Activated naive CD4-positive, alpha-beta T cell treated with Interleukin-2 at 50 U/mL for 16 hours (primary cell): Measurements from ENCODE around the gene SKI.
"Not testable (repeated sequence)": the region's sequence is repeated elsewhere in the genome, so short reads cannot be mapped to it uniquely, and the experiment has no call there.

Source experiments
- DNase-seq: peaks from one replicate; pipeline ENCODE4 v3.0.0-alpha.2; 2020

SKI gene

DNA sequence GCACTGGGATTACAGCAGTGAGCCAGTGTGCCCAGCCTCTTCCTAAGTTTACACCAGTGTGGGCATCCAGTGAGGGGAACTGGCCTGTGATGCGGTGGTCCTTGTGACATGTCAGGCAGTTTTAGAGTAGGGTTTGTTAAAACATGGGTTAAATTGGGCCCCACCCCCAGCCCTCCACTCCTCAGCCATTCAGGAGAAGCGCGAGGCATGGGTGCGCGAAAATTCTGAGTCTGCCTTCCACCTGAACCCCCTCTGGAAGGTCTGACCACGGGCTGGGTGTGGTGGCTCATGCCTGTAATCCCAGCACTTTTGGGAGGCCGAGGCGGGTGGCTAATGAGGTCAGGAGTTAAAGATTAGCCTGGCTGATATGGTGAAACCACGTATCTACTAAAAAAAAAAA lies 51.7 kb downstream of the SKI start:
- no peak for DNase-seq

DNA sequence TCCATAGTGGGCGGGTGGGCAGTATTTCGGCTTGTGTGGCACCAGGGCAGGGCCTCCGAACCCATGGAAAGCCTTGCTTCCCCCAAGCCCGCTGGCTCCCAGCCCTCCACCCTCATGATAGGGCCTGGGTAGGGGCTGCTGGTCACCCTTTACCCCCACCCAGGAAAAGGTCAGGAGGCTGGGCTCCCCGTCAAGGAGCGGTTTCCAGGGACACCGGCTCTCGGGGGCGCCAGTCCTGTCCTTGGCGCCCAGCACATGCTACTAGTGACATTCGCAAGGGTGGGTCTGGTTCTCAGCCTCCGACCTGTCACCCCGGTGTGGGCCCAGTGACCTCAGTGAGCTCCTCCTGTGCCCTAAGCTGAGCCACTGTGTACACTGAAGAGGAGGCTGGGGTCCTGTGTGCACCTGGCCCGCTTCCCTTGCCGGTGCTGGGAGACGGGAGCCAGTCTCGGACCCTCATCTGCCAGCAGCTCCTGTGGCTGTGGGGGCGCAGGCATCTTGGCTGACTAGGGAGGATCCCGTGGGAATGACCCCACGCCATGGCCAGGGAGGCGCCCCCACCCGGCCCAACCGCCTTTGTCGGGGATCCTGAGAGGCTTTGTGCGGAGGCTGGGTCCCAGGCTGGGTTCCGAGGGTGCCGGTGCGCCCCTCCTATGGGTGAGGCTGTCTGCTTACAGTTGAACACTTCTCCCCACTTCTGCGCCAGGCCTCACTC lies 54.6 kb downstream of the SKI start:
- DNase-seq = no peak

GRCh38 chr1:2283371-2283990 lies 55.4 kb downstream of the SKI start:
- no peak for DNase-seq

DNA sequence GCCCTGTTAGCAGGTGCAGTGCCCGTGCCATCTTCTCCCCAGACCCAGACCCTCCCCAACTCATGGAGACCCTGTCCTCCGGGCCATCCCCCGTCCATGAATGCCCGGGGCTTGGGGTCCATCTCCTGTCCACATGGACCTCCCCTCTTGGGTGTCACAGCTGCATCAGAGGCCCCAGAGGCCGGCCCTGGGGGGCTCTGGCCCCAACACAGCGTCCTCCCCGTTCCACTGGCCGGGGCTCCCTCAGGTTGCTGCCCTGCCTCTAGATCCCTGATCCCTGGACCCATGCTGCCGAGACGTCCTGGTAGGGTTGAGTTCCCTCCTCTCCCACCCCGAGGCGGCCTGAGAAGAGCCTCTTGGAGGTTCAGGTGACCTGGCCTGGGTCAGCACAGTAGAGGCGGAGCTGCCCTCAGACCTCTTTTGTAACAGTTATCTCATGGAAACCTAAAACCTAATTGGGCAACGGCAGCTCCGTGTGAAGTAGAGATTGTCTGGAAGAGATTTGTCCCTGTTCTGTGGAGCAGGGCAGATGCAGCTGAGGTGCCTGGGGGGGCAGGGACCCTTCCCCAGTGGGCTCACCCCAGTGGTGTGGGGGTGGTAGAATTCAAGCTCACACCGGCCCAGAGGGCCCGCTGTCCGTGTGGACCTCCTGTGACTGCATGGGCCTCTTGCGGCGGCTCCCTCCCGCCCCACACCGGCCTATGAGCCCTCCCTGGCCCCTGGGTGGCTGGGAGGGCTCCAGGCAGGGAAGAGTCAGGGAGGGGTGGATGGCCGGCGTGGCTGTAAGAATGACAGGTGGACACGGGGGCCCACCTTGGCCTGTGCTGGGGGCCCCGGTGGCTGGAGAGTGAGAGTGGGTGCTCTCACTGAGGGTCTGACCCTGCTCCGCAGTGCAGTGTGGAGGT lies 56.1 kb downstream of the SKI start:
- DNase-seq = no peak

DNA sequence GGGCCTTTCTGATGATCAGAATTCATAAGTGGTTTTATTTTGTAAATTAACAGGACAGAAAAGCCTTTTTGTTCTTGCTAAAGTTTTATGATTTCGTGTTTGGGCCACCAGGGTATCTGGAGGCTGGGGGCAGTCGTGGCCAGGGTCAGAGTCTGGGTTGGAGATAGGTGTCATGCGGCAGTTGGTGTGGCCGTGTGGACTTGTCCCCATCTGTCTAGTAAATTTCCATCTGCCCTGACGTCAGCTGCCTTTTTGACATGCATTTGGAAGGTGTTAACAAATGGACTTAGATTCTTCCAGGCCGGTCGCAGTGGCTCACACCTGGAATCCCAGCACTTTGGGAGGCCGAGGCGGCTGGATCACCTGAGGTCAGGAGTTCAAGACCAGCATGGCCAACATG lies 56.8 kb downstream of the SKI start:
- no peak for DNase-seq

DNA sequence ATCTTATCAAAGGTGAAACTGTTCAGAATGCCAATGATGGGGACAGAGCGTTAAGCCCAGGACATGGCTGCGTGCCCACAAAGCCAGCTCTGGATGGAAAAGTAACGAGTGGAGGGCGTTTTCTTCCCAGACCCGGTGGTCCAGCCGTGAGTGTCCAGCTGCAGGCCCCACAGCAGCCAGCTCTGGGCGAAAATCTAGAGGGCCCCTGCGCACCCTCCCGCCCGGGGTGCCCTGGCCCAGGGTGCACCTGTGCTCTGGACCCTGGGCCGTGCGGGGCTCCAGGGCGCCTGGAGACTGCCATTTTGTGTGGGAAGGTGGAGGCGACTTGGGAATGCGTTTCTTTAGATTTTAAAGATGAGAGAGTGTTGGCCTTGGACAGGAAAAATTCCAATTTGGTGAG lies 58.8 kb downstream of the SKI start:
- no peak for DNase-seq

DNA sequence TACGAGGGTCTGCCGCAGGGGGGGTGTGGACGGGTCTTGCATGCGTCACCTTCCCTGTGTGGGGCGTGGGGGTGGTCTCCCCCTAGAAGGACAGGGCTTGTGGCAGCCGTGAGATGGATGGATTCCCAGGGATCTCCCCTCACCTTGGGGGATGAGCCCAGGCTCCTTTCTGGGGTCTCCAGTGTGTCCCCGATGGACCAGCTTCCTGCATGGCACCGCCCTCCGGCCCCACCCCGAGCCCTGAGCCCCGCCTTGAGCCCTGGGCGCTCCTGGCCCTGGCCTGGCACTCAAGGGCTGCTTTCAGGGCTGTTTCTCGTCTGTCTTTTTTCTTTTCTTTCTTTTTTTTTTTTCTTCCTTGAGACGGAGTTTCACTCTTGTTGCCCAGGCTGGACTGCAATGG lies 59.5 kb downstream of the SKI start:
- no peak for DNase-seq

- no peak for DNase-seq
These were observed 60.2 kb downstream of the SKI start for GRCh38 chr1:2288311-2288710.

- no peak for DNase-seq
These were observed 60.9 kb downstream of the SKI start for GRCh38 chr1:2288816-2289536.

DNA sequence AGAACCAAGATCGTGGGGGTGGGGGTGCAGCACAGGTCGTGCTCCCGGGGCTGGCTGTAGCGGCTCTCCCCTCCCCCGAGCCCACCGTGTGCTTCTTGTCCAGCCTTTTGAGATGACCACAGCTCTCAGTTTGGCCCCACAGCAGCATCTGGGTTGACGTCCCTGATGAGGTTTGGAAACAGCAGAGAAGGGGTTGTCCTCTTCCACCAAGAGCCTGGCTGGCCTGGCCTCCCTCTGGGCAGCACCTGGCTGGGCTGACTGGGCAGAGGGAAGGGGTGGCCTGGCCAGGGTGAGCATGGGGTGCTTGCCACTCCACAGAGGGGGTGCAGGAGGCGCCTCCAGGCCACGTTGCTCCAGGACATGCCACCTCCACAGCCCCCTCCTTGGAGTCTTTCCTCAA lies 61.5 kb downstream of the SKI start:
- DNase-seq = no peak

DNA sequence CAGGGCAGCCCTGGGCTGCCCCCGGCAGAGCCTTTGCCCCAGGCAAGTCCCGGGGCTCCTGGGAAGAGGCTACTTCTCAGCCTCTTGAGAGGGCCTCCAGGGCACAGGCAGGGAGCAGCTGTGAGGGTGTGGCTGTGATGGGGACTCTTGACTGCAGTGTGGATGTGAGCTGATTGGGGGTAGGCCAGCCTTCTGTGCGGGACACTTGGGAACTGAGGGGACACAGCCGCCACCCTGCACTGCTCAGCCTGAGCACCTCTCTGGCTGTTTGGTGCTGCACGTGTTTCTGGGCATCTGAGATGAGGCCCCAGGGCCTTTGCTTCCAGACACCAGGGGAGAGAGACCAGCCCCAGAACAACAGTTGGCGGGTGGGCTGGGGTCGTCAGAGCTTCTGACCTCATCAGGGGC lies 62.1 kb downstream of the SKI start:
- DNase-seq = no peak

DNA sequence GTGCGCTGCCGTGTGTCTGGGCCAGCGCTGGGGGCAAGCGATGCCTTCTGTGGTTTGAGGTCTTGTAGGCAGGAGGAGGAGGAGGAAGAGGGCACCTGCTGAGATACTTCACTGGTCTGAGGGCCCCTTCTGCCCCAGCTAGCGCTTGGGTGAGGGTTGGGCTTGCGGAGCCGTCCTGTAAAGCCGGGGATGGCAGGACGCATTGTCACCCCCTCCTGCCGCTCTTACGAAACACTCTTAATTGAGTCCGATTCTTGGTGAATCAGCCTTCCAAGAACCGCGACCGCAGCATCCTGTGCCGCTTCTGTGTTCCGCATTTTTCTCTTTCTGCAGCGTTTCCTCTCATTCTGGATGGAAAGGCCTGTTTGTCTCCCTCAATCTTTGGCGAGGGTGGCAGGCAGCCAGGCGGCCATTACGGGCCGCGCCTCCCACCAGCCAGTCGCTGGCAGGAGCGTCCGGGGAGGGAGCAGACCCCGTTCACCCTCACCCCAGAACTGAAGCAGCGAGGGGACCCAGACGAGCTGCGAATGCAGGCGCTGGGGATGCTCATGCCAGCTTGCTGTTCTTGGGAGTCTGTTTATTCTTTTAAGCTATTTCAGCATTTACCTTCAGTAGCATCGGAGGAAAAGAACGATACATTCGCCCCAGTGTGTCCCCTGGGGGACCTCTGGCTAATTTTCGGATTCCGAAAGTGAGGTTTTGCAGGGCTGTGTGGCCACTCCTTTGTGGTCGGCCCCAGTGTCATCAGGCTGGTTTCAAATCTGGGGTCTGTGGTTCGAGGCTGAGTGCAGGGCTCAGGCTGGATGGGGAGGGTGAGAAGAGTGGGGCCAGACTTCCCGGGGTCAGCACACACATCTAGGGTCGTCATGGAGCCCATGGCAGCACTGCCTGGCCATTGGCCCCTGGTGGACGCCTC lies 62.7 kb downstream of the SKI start:
- DNase-seq = peak; percentile 83

DNA sequence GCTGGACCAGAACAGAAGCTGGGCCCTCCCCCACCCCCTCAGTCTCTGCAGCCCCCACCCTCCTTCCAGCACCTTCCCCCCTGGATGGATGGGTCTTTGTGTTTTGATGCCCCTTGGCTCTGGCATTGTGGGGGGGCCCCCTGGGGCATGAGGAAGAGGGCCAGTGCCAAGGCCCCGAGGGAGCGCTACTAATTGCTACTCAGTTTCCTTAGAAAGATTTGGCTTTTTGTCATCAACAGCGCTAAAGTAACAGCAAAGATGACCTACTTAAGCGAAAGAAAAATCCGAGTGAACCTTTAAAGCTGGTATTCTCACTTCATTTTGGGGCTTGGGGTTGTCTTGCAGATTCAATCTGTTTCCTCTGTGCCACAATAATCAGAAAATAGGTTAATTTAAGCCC lies 63.5 kb downstream of the SKI start:
- DNase-seq = no peak

- DNase-seq = no peak
These were observed 64.8 kb downstream of the SKI start for GRCh38 chr1:2292725-2293450.

GRCh38 chr1:2294033-2294724 lies 66.1 kb downstream of the SKI start:
- no peak for DNase-seq

DNA sequence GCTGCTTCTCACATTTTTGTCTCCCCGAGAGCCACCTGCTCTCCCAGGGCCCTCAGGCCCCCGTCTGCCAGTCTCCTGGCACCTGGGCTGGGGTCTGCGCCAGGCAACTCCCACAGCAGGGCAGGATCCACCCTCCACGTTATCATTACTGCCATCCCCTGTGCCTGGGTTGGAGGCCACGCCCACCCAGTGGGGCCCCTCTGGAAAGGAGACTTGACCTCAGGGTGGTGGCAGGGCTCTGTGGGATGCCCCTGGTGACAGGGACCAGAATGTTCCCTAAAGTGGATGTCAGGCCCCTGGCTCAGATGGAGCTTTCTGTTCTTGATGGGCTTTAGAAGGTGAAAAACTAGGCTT lies 66.6 kb downstream of the SKI start:
- no peak for DNase-seq

GRCh38 chr1:2295526-2295925 lies 67.4 kb downstream of the SKI start:
- no peak for DNase-seq

- DNase-seq = not testable (repeated sequence)
These were observed 68.1 kb downstream of the SKI start for GRCh38 chr1:2296211-2296610.

DNA sequence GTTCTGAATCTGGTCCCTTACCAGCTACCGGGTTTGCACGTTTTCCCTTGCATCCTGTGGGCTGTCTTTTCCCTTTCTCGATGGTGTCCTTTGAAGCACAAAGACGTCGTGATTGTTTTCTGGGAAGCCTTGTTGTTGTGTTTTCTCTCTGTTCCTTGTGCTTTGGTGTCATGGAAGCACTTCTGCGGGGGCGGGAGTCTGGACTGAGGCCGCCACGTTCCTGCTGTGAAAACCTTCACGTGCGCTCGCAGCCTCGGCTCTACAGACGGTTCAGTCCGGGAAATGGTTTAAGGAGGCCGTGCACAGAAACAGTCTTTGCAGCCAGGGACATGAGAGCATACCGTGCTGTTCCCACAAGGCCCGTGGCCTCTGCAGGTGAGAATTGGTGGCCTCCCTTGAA lies 68.5 kb downstream of the SKI start:
- no peak for DNase-seq

GRCh38 chr1:2297246-2298011 lies 69.3 kb downstream of the SKI start:
- no peak for DNase-seq
